Skin of body (tissue), 3 donors: Measurements from ENCODE around the gene SLC9A7. TPM values are rescaled to one million over a fixed set of nuclear protein-coding genes. Genes with fewer than 3 reads are reported as not detected.

ENCODE experiments used
- DNase-seq: peaks from one replicate; lab custom pipeline; 2025; lab: John Stamatoyannopoulos, UW
- small RNA-seq: library from RNA; depleted of rRNA; stranded (forward); fragments of <200 nt; gene quantifications from one replicate; pipeline ENCODE3, GENCODE V24; 2014; ENCODE audit warnings: low replicate concordance
- total RNA-seq: library from RNA; depleted of rRNA; stranded (reverse); fragments of >200 nt; gene quantifications from one replicate; pipeline ENCODE4 v1.2.3, GENCODE V29; 2014

The SLC9A7 gene
- total RNA-seq, 1 donor from 2014 or later: 4.1 TPM

DNA sequence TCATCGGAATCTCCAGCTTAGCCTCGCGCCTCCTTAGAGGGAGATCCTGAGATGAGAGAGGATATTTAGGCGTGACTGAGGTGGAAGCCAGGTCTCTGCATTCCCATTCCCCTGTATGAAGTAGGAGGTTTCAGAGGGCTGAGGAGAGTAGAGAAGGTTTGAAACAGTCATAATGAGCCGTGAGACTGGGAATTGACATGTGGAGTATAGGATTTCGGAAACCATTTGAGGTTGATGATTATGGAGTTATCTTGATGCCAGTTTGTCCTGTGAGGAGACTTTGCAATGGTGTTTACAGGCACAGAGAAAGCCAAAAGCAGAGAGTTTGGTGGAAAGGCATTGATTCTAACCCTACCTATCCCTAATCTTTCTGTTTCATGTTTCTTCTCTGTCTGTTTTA lies 183.3 kb downstream of the SLC9A7 start:
- no peak for DNase-seq

- no peak for DNase-seq
Observed at GRCh38 chrX:46574774-46575381, 184.0 kb downstream of the SLC9A7 start.

- DNase-seq: no peak
Observed at GRCh38 chrX:46573892-46574773, 184.8 kb downstream of the SLC9A7 start.

- DNase-seq: no peak
Observed at GRCh38 chrX:46573331-46573891, 185.5 kb downstream of the SLC9A7 start, which contains the start of gene CHST7. TSS of gene CHST7 (plus strand) at chrX:46573765. CDS start at chrX:46573932, 167 bp downstream.

GRCh38 chrX:46572340-46572936 lies 186.5 kb downstream of the SLC9A7 start:
- DNase-seq: no peak

GRCh38 chrX:46571423-46572339 lies 187.2 kb downstream of the SLC9A7 start:
- DNase-seq: no peak

DNA sequence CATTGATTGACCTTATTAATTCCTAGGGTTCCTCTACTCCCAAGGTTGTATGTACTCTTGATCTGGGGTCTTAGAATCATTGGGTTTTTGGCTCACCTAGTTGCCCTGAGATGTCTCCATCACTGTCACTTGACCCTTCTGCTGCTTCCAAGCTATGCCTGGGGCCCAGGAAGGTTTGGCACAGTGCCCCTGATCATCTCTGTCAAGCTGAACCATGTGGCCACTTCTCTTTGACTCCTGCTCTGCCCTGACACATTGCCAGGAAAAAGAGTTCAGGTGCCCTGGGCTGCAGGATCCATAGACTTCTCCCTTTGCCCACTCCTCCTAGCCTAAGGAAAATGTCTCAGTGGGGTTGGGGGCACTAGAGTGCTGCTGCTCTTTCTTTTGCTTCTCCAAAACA lies 189.3 kb downstream of the SLC9A7 start:
- DNase-seq: no peak

- DNase-seq: no peak
Observed at GRCh38 chrX:46567388-46567787, 191.5 kb downstream of the SLC9A7 start.

DNA sequence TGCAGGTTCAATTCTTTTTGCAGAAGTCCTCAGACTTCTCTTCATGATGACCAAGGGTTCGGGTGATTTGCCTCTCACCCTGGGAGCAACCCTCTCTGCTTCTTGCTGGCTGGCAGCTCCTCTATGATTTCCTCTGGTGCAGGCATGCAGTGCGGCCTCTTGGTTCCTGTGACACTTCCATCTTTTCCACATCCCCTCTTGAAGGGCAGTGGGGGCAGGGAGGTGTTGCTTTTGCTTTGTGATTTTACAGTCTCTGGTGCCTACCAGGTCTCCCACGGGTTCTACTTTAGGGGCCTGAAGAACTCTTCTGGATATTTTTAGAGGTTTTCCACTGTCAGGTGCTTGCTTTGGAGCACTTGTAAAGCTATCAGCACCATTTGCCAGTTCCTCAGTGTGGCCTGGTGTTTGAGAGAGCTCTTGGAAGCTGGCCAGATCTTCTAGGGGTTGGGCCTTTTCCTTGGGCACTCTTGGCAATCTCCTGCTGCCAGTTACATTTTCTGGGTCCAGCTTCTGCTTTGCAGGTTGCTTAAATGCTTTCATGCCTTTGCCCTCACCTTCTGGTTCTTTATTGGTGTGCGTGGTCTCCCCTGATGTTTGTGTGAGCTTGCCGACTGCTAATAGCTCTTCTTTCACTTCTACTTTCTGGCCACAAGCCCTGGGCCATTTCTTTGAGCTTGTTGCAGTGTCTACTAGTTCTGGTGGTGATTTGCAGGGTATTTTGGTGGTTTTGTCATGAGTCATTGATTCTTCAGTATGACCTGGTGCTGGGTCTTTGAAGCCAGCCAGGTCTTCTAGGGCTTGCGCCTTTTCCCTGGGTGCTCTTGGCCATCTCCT lies 196.9 kb downstream of the SLC9A7 start:
- DNase-seq: no peak

GRCh38 chrX:46559062-46559461 lies 199.9 kb downstream of the SLC9A7 start:
- no peak for DNase-seq

GRCh38 chrX:46554942-46555341 lies 204.0 kb downstream of the SLC9A7 start:
- peak; percentile 8 for DNase-seq

DNA sequence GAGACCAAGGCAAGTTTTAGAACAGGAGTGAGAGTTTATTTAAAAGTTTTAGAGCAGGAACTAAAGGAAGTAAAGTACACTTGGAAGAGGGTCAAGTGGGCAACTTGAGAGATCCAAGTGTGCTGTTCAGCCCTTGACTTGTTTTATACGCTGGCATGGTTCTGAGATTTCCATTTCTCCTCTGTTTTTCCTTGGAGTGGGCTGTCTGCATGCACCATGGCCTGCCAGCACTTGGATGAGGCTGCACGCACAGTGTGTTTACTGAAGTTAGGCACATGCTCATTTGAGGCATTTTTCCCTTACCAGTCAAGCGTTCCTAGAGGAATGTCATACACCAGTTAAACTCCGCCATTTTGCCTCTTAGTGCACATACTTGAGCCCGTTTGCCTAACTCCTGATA lies 205.0 kb downstream of the SLC9A7 start:
- DNase-seq: no peak

GRCh38 chrX:46551494-46552128 lies 207.3 kb downstream of the SLC9A7 start:
- no peak for DNase-seq

- DNase-seq: no peak
Observed at GRCh38 chrX:46549914-46550313, 209.0 kb downstream of the SLC9A7 start.

Small RNAs within 50 kb of the gene (small RNA-seq; reads per million reads assigned to genes)
- gene RF00017: not detected

Other genes with a start within 250 kb of the SLC9A7 start
- 5.1 TPM for gene ZNF674, start 213.7 kb downstream of the SLC9A7 start, total RNA-seq
- 4.3 TPM for gene CHST7, start 185.4 kb downstream of the SLC9A7 start, total RNA-seq
- 19.1 TPM for gene RP2, start 77.9 kb upstream of the SLC9A7 start, total RNA-seq
- gene JADE3, start 153.3 kb upstream of the SLC9A7 start, total RNA-seq: 7.7 TPM